Endothelial cell of umbilical vein (primary cell): ENCODE data around the gene VCL. TPM values are rescaled to one million over a fixed set of nuclear protein-coding genes. Genes with fewer than 3 reads are reported as not detected.

ENCODE experiments used
- BruUV-seq: library from RNA; stranded (reverse); fragments of 400-500 nt; replicated peaks from 2 replicates; lab custom pipeline; 2021; lab: Mats Ljungman, UMichigan
- CTCF ChIA-PET: fragments of 300-600, 350-600 bp; sonication (Branson Sonifier 250); formaldehyde crosslinking; loops from one replicate; lab custom pipeline; 2021; ENCODE audit warnings: antibody characterized with exemption, inconsistent platforms; lab: Charles Lee
- POLR2A ChIA-PET: fragments of 300-600, 350-600 bp; sonication (Branson Sonifier 250); formaldehyde crosslinking; loops from one replicate; lab custom pipeline; 2021; ENCODE audit warnings: antibody characterized with exemption, inconsistent platforms; lab: Charles Lee
- DNase-seq: peaks from one replicate; pipeline ENCODE4 v3.0.0-alpha.2; 2011; ENCODE audit warnings: low read depth, low spot score
- FAIRE-seq: peaks from 2 replicates; lab custom pipeline; 2011; peaks lifted over from hg19 to GRCh38; lab: Jason Lieb, UNC
- H2AFZ ChIP-seq: 2 replicates; pipeline ENCODE4 v1.6.0; 2012; ENCODE audit warnings: low read depth, low read length, control low read depth, inconsistent platforms
- H3K27ac ChIP-seq: 2 replicates; pipeline ENCODE4 v1.5.1; 2011; ENCODE audit warnings: low read depth, mild to moderate bottlenecking, control low read depth, low read length, moderate library complexity; ENCODE audit not compliant: insufficient read depth
- H3K27me3 ChIP-seq, 2 experiments: 2 replicates each; pipeline versions ENCODE4 v1.6.0 to v1.6.1; 2011; ENCODE audit warnings: low read length in 2 of 2, mixed read lengths in 1 of 2; ENCODE audit not compliant: control insufficient read depth in 2 of 2, insufficient read depth in 2 of 2
- H3K36me3 ChIP-seq, 2 experiments: 2 replicates in 1 of 2; 3 replicates in 1 of 2; pipeline ENCODE4 v1.5.1; 2011; ENCODE audit warnings: low read length in 2 of 2, mild to moderate bottlenecking in 1 of 2, moderate library complexity in 1 of 2; ENCODE audit not compliant: control insufficient read depth in 2 of 2, insufficient read depth in 2 of 2; ENCODE audit errors: extremely low read depth in 1 of 2
- H3K4me1 ChIP-seq: 3 replicates; pipeline ENCODE4 v1.5.1; 2011; ENCODE audit warnings: mild to moderate bottlenecking, low read length; ENCODE audit not compliant: control insufficient read depth, insufficient read depth; ENCODE audit errors: extremely low read depth
- H3K4me2 ChIP-seq: 2 replicates; pipeline ENCODE4 v1.6.1; 2011; ENCODE audit warnings: low read length, control low read depth, mixed read lengths; ENCODE audit not compliant: insufficient read depth
- H3K4me3 ChIP-seq, 3 experiments: fragments of 200-600 bp in 1 of 3; sonication (generic), shearing (Covaris generic) in 1 of 3; replicated peaks in 1 of 3; 2 replicates each; pipeline ENCODE4 v1.5.1; 2011 to 2016; ENCODE audit warnings: control low read depth in 3 of 3, low read length in 3 of 3, mild to moderate bottlenecking in 2 of 3, inconsistent platforms in 1 of 3, low read depth in 1 of 3, moderate library complexity in 1 of 3; ENCODE audit not compliant: insufficient read depth in 1 of 3
- H3K79me2 ChIP-seq: 2 replicates; pipeline ENCODE4 v1.6.0; 2012; ENCODE audit warnings: low read length, inconsistent platforms; ENCODE audit not compliant: control insufficient read depth, insufficient read depth
- H3K9ac ChIP-seq: replicated peaks from 2 replicates; pipeline ENCODE3; 2011; ENCODE audit warnings: low read length, control low read depth; ENCODE audit not compliant: insufficient read depth; ENCODE audit errors: extremely low read depth
- H3K9me1 ChIP-seq: replicated peaks from 3 replicates; pipeline ENCODE4 v1.6.0; 2011; ENCODE audit warnings: mild to moderate bottlenecking, low read length; ENCODE audit not compliant: control insufficient read depth, insufficient read depth; ENCODE audit errors: extremely low read depth
- H3K9me3 ChIP-seq: replicated peaks from 2 replicates; pipeline ENCODE4 v1.5.1; 2012; ENCODE audit warnings: low read length, inconsistent platforms; ENCODE audit not compliant: control insufficient read depth, insufficient read depth
- H4K20me1 ChIP-seq: replicated peaks from 2 replicates; pipeline ENCODE3; 2011; ENCODE audit warnings: mild to moderate bottlenecking, low read length; ENCODE audit not compliant: control insufficient read depth, insufficient read depth; ENCODE audit errors: extremely low read depth
- EZH2 ChIP-seq: IDR thresholded peaks from 2 replicates; pipeline ENCODE4 v1.6.1; 2012; ENCODE audit warnings: borderline replicate concordance, low read depth, mild to moderate bottlenecking, moderate library complexity, low read length, inconsistent platforms; ENCODE audit not compliant: severe bottlenecking
- FOS ChIP-seq: IDR thresholded peaks from 2 replicates; pipeline ENCODE4 v1.6.1; 2011; ENCODE audit warnings: mild to moderate bottlenecking, low read length, moderate library complexity, borderline replicate concordance; ENCODE audit not compliant: insufficient read depth
- GATA2 ChIP-seq: IDR thresholded peaks from 2 replicates; pipeline ENCODE4 v1.7.0; 2011; ENCODE audit warnings: low read depth, mild to moderate bottlenecking, moderate library complexity, mixed read lengths, low read length; ENCODE audit not compliant: insufficient read length, insufficient read depth
- JUN ChIP-seq: IDR thresholded peaks from 2 replicates; pipeline ENCODE4 v1.6.1; 2011; ENCODE audit warnings: borderline replicate concordance, low read depth; ENCODE audit not compliant: insufficient read length, insufficient read depth
- MYC ChIP-seq: IDR thresholded peaks from one replicate; pipeline ENCODE4 v1.6.1; 2011; ENCODE audit warnings: mild to moderate bottlenecking, low read depth, low read length
- POLR2A ChIP-seq: IDR thresholded peaks from 2 replicates; pipeline ENCODE4 v1.6.1; 2012; ENCODE audit warnings: low read depth, mild to moderate bottlenecking, control low read depth, low read length
- POLR2AphosphoS5 ChIP-seq: IDR thresholded peaks from 2 replicates; pipeline ENCODE4 v1.6.1; 2012; ENCODE audit warnings: low read depth, mild to moderate bottlenecking, control low read depth, low read length, moderate library complexity; ENCODE audit not compliant: insufficient read depth
- dilution Hi-C: fragments of 300-500 bp; cut with MboI; formaldehyde crosslinking; loops from one replicate; pipeline ENCODE4 v1.15.0; 2019; ENCODE audit warnings: low sequenced_read_pairs; ENCODE audit not compliant: extremely low pct_ligation_motif_present
- intact Hi-C: fragments of 100-400 bp; cut with micrococcal nuclease; formaldehyde crosslinking; loops from one replicate; pipeline ENCODE4 v1.10.0; 2022
- polyA plus RNA-seq, 4 experiments: library from polyadenylated mRNA; depleted of rRNA in 3 of 4; stranded (reverse) in 3 of 4; unstranded in 1 of 4; fragments of >200 nt; gene quantifications; 2 replicates each; pipeline versions ENCODE4 v1.2.1 to v1.2.3, GENCODE V29; 2011 to 2012; ENCODE audit warnings: missing spikeins in 1 of 4
- total RNA-seq: library from RNA; stranded (reverse); gene quantifications from 2 replicates; pipeline ENCODE4 v1.2.3, GENCODE V29; 2021
- TF ChIP-seq, protein P1 (sequence below): IDR thresholded peaks from 2 replicates; pipeline ENCODE4 v1.6.1; 2011; ENCODE audit not compliant: insufficient read depth, insufficient read length
- TF ChIP-seq, protein P2 (sequence below), 2 donors: IDR thresholded peaks; 1 replicate in 1 of 2; 2 replicates in 1 of 2; pipeline ENCODE4 v1.5.1; 2011; ENCODE audit warnings: low read length in 2 of 2, mild to moderate bottlenecking in 2 of 2, moderate library complexity in 2 of 2, control low read depth in 1 of 2, inconsistent platforms in 1 of 2, low read depth in 1 of 2; ENCODE audit not compliant: insufficient read depth in 1 of 2; ENCODE audit errors: extremely low read depth in 1 of 2

Gene VCL
- total and polyA plus RNA-seq, 2 donors (not counting 3 experiments of a cell fraction or from before 2014, with no cell fraction given) = 95.4 to 231 TPM

DNA sequence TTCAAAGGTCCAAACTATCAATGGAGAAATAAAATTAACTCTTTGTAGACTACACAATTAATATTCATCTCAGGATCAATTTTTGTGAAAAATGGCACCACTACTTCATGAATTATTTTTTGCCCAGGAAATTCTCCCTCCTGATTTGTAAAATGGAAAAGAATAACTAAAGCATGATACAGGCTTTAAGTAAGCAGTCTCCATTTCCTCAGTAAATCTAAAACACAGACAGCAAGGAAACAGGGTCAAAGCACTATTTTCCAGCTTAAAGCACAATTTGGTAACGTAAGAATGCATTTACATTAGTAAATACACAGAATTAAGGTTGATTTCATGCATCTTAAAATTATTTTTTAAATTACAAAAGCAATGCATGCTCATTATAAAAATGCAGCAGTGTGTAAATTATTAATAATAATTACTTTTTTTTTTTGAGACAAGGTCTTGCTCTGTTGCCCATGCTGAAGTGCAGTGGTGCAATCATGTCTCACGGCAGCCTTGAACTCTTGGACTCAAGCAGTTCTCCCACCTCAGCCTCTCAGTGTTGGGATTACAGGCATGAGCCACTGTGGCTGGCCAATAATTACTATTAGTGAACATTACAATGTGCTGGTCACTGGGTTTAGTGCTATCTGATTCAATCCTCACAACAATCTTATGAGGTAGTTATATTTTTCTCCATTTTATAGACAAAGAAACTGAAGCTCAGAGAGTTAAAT is 26.1 kb upstream of the VCL start:
- no peaks in the 10 kb centered on the region for H3K79me2 ChIP-seq
- no peaks in the 10 kb centered on the region for H4K20me1 ChIP-seq
- TF ChIP-seq, protein P1, sequence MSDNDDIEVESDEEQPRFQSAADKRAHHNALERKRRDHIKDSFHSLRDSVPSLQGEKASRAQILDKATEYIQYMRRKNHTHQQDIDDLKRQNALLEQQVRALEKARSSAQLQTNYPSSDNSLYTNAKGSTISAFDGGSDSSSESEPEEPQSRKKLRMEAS = no peak
- TF ChIP-seq FOS (no peak), GATA2 (no peak), JUN (no peak), POLR2A (no peak), EZH2 (no peak), MYC (no peak), POLR2AphosphoS5 (no peak)
- TF ChIP-seq, protein P2, sequence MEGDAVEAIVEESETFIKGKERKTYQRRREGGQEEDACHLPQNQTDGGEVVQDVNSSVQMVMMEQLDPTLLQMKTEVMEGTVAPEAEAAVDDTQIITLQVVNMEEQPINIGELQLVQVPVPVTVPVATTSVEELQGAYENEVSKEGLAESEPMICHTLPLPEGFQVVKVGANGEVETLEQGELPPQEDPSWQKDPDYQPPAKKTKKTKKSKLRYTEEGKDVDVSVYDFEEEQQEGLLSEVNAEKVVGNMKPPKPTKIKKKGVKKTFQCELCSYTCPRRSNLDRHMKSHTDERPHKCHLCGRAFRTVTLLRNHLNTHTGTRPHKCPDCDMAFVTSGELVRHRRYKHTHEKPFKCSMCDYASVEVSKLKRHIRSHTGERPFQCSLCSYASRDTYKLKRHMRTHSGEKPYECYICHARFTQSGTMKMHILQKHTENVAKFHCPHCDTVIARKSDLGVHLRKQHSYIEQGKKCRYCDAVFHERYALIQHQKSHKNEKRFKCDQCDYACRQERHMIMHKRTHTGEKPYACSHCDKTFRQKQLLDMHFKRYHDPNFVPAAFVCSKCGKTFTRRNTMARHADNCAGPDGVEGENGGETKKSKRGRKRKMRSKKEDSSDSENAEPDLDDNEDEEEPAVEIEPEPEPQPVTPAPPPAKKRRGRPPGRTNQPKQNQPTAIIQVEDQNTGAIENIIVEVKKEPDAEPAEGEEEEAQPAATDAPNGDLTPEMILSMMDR (IDR thresholded peaks at IDR 0.05; ENCODE audit: extremely low read depth in 1 of 2, insufficient read depth in 1 of 2, low read depth in 1 of 2, low read length in 2 of 2) = no peak
- no peak overlapping the region for H3K4me3 ChIP-seq
- H3K9me3 ChIP-seq = no peaks in the 10 kb centered on the region
- no peaks in the 10 kb centered on the region for H3K27me3 ChIP-seq
- FAIRE-seq (no peak), DNase-seq (peak; percentile 74)
- ChIA-PET CTCF (interaction anchor here (1.8 kb wide), 1 partner anchor 15 kb away, joined by 7 read pairs; no protein-coding TSS in a partner anchor), POLR2A (no interaction called here)
- no peaks in the 10 kb centered on the region for H3K36me3 ChIP-seq
- H2AFZ ChIP-seq = peak overlapping the region; percentile 80
- H3K9ac ChIP-seq = no peak overlapping the region
- intact Hi-C loops (no loop called here), dilution Hi-C loops (no loop called here)
- H3K27ac ChIP-seq = no peak overlapping the region
- peaks cover 30% of the 10 kb centered on the region for H3K4me1 ChIP-seq
- peak overlapping the region; percentile 30 for H3K4me2 ChIP-seq
- BruUV-seq = no TSS peak
- H3K9me1 ChIP-seq = no peaks in the 10 kb centered on the region
